Muscle of leg (tissue), 11 donors: ENCODE measurements around the gene DPM2. TPM values are rescaled to one million over a fixed set of nuclear protein-coding genes. Genes with fewer than 3 reads are reported as not detected.

Experiments used
- DNase-seq: peaks from one replicate; pipeline ENCODE4 v3.0.0; 2013
- H3K27ac ChIP-seq: one replicate; pipeline ENCODE4 v1.5.1; 2013; ENCODE audit warnings: mild to moderate bottlenecking, low read length, control low read depth
- H3K27me3 ChIP-seq: one replicate; pipeline ENCODE4 v1.6.1; 2013; ENCODE audit warnings: low read length; ENCODE audit not compliant: control insufficient read depth, insufficient read depth
- H3K36me3 ChIP-seq: one replicate; pipeline ENCODE4 v1.6.1; 2013; ENCODE audit warnings: low read length; ENCODE audit not compliant: control insufficient read depth, insufficient read depth
- H3K4me1 ChIP-seq: one replicate; pipeline ENCODE4 v1.6.1; 2013; ENCODE audit warnings: low read length; ENCODE audit not compliant: control insufficient read depth, insufficient read depth
- H3K4me3 ChIP-seq: one replicate; pipeline ENCODE4 v1.5.1; 2013; ENCODE audit warnings: low read length, control low read depth
- H3K9me3 ChIP-seq: replicated peaks from 2 replicates; pipeline ENCODE4 v1.6.1; 2013; ENCODE audit warnings: low read depth, low read length; ENCODE audit not compliant: control insufficient read depth
- WGBS: methylation state at CpG from one replicate; pipeline ENCODE4 v1.1.5; 2013; ENCODE audit warnings: missing lambda C conversion rate; ENCODE audit not compliant: insufficient coverage; 5-methylcytosine and 5-hydroxymethylcytosine counted together
- polyA plus RNA-seq, 8 donors: library from polyadenylated mRNA; unstranded; fragments of 120-200 nt; gene quantifications; one replicate each; pipeline versions ENCODE4 v1.2.1 to v1.2.3, GENCODE V29; 2013; ENCODE audit warnings: inconsistent platforms in 1 of 8, low replicate concordance in 1 of 8; ENCODE audit not compliant: insufficient read length in 8 of 8, insufficient read depth in 1 of 8
- total RNA-seq: library from RNA; stranded (reverse); fragments of 120-200 nt; gene quantifications from one replicate; pipeline ENCODE4 v1.2.4, GENCODE V29; 2013

The DPM2 gene
- total and polyA plus RNA-seq, 9 donors, result 16.7 to 26.8 (median 23.5) TPM

- 0% methylated on average over 3 of the region's 7 CpGs for WGBS
- Histone ChIP-seq H3K36me3 (peaks cover 36% of the 10 kb centered on the region), H3K4me1 (peaks cover 31% of the 10 kb centered on the region), H3K4me3 (peak overlapping the region; percentile 91), H3K27me3 (no peaks in the 10 kb centered on the region), H3K27ac (no peak overlapping the region), H3K9me3 (no peaks in the 10 kb centered on the region)
- DNase-seq, result no peak
These were observed 632 bp downstream of the DPM2 start for GRCh38 chr9:127937056-127937387.

DNA sequence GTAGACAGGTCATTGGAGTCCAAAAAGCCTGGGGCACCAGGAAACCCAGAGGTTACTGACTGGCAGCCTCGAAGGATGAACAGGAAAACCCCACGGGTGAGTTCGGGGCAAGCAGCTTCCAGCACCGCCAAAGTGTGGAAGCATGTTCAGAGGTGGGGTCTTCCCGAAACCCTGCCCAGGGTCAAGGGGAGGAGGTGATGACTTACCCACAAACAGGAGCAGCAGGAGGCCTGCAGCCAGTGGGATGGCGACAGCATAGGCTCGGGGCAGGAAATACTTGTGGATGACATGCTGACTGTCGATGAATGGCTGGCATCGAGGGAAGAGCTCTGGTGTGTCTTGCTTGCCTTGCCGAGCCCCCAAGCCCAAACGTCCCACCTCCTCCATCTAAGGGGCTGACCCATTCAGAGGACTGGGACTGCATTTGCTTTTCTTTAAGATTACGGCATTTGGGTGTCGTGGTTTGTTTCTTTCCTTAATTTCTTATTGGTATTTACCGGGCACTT lies 1.3 kb downstream of the DPM2 start:
- Histone ChIP-seq H3K4me3 (peak overlapping the region; percentile 91), H3K9me3 (no peaks in the 10 kb centered on the region), H3K4me1 (peaks cover 28% of the 10 kb centered on the region), H3K27me3 (no peaks in the 10 kb centered on the region), H3K36me3 (peaks cover 32% of the 10 kb centered on the region), H3K27ac (no peak overlapping the region)
- DNase-seq, result no peak
- WGBS, result 90% methylated on average over 7 of the region's 14 CpGs

GRCh38 chr9:127935765-127936221 lies 1.9 kb downstream of the DPM2 start:
- no peak overlapping the region for H3K4me3 ChIP-seq
- H3K9me3 ChIP-seq, result no peaks in the 10 kb centered on the region
- DNase-seq, result no peak
- no peaks in the 10 kb centered on the region for H3K27me3 ChIP-seq
- 74% methylated on average over 3 of the region's 4 CpGs for WGBS
- H3K27ac ChIP-seq, result no peak overlapping the region
- H3K4me1 ChIP-seq, result peaks cover 33% of the 10 kb centered on the region
- peaks cover 26% of the 10 kb centered on the region for H3K36me3 ChIP-seq

GRCh38 chr9:127934986-127935385 lies 2.7 kb downstream of the DPM2 start:
- 64% methylated on average over 11 of the region's 11 CpGs for WGBS

GRCh38 chr9:127934248-127934647 lies 3.4 kb downstream of the DPM2 start:
- peaks cover 38% of the 10 kb centered on the region for H3K4me1 ChIP-seq
- no peak overlapping the region for H3K4me3 ChIP-seq
- H3K36me3 ChIP-seq, result peaks cover 20% of the 10 kb centered on the region
- peaks cover 7% of the 10 kb centered on the region for H3K27me3 ChIP-seq
- no peaks in the 10 kb centered on the region for H3K9me3 ChIP-seq
- 90% methylated on average over 4 of the region's 4 CpGs for WGBS
- H3K27ac ChIP-seq, result no peak overlapping the region
- DNase-seq, result no peak

More at GRCh38 chr9:127934986-127935385, 2.7 kb downstream of the DPM2 start:
- H3K27me3 ChIP-seq, result peaks cover under 1% of the 10 kb centered on the region
- no peak overlapping the region for H3K27ac ChIP-seq
- peaks cover 23% of the 10 kb centered on the region for H3K36me3 ChIP-seq
- H3K9me3 ChIP-seq, result no peaks in the 10 kb centered on the region
- peaks cover 38% of the 10 kb centered on the region for H3K4me1 ChIP-seq
- no peak overlapping the region for H3K4me3 ChIP-seq
- no peak for DNase-seq

DNA sequence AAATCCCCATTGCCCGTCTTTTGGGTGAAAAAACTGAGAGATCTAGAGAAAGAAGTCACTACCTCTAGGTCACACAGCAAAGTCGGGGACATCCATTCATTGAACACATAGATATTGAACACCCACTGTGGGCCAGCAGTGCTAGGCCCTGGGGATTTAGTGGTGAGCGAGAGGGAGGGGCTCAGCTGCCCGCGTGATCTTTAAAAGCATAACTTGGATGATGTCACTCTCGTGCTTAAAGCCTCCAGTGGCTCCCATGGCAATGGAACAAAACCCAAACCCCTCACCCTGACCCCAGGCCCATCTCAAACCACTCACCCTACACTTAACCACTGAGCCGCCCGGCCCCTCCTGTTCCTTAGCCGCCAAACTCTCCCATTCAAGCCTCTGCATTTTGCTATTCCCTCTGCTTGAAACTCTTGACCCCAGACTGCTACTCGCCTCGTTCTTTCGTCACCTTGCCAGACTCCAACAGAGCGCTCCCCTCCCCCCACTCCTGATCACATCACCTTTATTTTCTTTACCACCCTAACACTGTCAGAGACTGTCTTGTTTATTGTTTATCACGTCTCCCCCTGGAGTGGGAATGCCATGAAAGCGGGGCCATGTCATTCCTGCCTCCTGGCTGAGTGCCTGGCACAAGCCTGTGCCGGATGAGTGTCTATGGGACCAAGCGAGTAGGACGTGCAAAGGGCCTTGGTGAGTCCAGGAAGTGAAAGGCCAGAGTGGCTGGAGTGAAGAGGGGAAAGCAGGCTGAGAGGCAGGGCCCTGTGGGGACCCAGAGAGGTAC lies 6.4 kb downstream of the DPM2 start:
- Histone ChIP-seq H3K4me3 (peak overlapping the region; percentile 46), H3K36me3 (peaks cover 19% of the 10 kb centered on the region), H3K27me3 (peaks cover 36% of the 10 kb centered on the region), H3K4me1 (peaks cover 34% of the 10 kb centered on the region), H3K27ac (peak overlapping the region; percentile 59), H3K9me3 (no peaks in the 10 kb centered on the region)
- WGBS, result 12% methylated on average over 12 of the region's 18 CpGs
- peak; percentile 62 for DNase-seq

GRCh38 chr9:127930231-127931091 lies 7.2 kb downstream of the DPM2 start, which contains the start of gene PIP5KL1:
PIP5KL1 (minus strand) TSS chr9:127930777; CDS start chr9:127930752, 25 bp downstream.
- peaks cover 29% of the 10 kb centered on the region for H3K4me1 ChIP-seq
- H3K36me3 ChIP-seq, result peaks cover 11% of the 10 kb centered on the region
- H3K9me3 ChIP-seq, result no peaks in the 10 kb centered on the region
- peak; percentile 91 for DNase-seq
- H3K4me3 ChIP-seq, result peak within 1 kb of the TSS; percentile 46
- H3K27me3 ChIP-seq, result peaks cover 43% of the 10 kb centered on the region
- WGBS, result 2% methylated on average over 63 of the region's 70 CpGs
- peak within 1 kb of the TSS; percentile 59 for H3K27ac ChIP-seq

DNA sequence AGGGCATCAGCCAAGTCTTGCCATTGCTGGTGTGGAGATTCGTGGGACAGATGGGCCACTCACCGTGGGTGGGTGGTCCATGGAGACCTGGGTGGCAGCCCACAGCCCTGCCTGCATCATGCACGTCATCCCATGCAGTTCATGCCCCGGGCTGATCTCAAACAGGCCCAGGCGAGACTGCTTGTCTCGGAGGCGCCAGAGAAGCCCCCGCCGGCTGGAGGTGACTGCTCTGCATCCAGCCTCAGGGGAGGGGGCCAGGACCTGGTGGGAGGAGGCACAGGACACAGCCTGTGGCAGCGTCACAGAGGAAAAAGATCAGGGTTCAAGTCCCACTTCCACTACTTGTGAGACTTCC lies 8.1 kb downstream of the DPM2 start:
- peaks cover 50% of the 10 kb centered on the region for H3K27me3 ChIP-seq
- peaks cover 29% of the 10 kb centered on the region for H3K4me1 ChIP-seq
- no peaks in the 10 kb centered on the region for H3K9me3 ChIP-seq
- H3K27ac ChIP-seq, result no peak overlapping the region
- DNase-seq, result no peak
- no peak overlapping the region for H3K4me3 ChIP-seq
- WGBS, result 71% methylated on average over 5 of the region's 10 CpGs
- H3K36me3 ChIP-seq, result peaks cover 5% of the 10 kb centered on the region

DNA sequence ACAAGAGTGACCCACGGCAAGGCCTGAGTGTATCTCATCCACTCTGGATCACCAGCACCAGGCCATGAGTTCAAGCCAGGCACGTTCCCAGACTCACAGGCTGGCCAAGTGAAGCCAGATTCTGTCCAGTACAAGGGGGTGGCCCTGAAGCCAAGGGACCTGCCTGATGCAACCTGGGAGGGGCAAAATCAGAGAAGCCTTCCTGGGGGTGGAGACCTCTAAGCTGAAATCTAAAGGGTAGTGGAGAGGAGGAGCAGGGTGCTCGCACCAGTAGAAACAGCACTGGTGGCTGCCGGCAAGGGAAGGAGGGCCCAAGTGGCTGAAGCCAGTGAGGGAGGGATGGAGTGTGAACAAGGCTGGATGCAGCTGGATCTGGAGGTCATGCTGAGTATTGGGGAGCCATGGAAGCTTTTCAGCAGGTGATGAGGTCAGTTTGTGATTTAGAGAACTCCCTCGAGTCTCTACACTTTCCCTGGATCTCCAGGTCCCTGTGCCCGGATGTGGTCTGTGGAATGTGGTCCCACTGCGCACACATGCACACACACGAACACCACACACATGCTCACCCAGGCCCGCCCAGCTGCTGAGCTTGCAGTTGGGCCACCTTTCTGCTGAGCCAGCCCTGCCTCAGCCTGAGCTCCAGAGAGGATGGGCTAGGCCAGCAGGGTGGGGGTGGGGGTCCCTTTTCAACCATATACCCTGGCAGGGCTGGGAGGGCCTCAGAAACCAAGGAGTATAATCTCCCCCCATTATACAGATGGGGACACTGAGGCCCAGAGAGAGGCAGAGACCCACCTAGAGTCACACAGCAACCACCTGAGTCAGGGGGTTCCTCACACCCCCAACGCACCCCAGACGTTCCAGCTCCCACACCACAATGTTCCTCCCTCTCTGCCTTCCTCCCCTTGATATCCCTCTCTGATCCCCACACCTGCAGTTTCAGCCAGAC lies 8.7 kb downstream of the DPM2 start:
- Histone ChIP-seq H3K27me3 (peaks cover 50% of the 10 kb centered on the region), H3K36me3 (no peaks in the 10 kb centered on the region), H3K4me1 (peaks cover 29% of the 10 kb centered on the region), H3K27ac (no peak overlapping the region), H3K9me3 (no peaks in the 10 kb centered on the region), H3K4me3 (no peak overlapping the region)
- no peak for DNase-seq
- 55% methylated on average over 6 of the region's 11 CpGs for WGBS
